HG03558 (cell line): Measurements from ENCODE around the gene ZNF26.
"Not testable (repeated sequence)": the region's sequence is repeated elsewhere in the genome, so short reads cannot be mapped to it uniquely, and the experiment has no call there.

Source experiments
- ATAC-seq: cut with Tn5 transposase; IDR thresholded peaks from one replicate; pipeline ENCODE4 v1.9.1; 2021; ENCODE audit warnings: moderate number of reproducible peaks; ENCODE audit not compliant: unreplicated experiment; ENCODE audit errors: extremely low read depth

ZNF26 gene

DNA sequence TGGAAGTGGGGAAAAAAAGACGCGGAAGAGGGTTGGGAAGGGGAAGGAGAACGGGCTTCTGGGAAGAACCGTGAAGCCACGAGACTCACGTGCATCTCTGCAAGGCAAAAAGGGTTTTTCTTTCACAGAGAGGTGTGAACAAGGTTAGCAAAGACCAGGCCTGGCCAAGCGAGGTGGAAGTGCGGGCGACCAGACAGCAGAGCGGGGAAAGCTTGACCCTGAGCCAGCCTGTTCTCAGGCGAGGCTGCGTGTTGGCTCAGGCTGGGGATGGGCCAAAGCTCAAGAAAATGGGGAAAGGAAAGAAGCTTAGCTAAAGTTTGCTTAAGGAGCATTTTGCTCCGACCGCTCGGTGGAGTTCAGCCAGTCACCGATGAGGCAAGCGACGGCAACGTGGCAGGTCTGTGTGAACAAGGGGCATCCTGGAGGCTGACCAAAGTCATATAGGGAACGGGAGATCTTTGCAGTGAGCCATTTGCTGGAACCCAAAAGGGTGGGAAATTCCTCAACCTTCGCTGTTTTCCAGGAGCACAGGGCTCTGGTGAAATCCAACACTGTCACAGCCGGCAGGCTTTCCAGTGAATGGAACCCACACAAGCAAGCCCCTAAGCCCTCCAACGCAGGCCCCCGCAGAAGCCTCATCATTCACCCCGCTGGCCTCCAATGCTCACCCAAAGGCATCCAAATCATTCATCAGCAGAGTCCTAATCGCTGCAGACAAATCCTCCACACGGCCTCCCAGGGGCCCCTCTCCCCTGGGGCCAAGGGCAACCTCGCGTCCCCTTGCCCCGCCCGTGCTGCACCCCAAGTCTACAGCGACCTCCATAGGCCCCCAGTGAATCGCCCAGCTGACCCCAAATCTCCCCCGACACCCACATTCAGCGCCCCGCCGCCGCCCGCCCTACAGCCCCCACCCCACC, 30.8 kb upstream of the ZNF26 start:
- ATAC-seq, result peak; percentile 11

- ATAC-seq, result peak; percentile 87
Observed at GRCh38 chr12:132956011-132956788, 30.0 kb upstream of the ZNF26 start, which contains the start of gene ZNF605. TSS of gene ZNF605 (minus strand) at chr12:132956306. CDS start at chr12:132945635, 10,671 bp downstream.

GRCh38 chr12:132961790-132962189, 24.4 kb upstream of the ZNF26 start:
- ATAC-seq, result not testable (repeated sequence)

GRCh38 chr12:132963947-132964346, 22.2 kb upstream of the ZNF26 start:
- not testable (repeated sequence) for ATAC-seq

DNA sequence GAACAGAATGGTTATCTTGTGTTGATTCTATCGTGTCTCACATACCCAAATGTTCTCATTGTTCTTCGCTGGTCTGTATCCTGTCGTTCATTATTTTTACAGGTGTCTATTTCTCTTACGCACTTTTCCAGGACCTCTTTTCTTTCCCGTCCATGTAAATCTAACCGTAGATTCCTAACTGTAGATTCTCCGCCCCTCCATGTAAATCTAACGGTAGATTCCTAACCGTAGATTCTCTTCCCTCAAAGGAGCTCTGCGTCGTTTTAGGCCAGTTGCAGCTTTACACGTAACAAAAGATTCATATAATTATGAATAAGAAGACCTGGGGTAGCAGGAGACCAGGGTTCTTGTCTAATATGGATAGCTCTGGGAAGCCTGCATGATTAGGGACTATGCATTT, 20.4 kb upstream of the ZNF26 start:
- ATAC-seq, result no peak

GRCh38 chr12:132966676-132967415, 19.3 kb upstream of the ZNF26 start:
- ATAC-seq, result no peak

DNA sequence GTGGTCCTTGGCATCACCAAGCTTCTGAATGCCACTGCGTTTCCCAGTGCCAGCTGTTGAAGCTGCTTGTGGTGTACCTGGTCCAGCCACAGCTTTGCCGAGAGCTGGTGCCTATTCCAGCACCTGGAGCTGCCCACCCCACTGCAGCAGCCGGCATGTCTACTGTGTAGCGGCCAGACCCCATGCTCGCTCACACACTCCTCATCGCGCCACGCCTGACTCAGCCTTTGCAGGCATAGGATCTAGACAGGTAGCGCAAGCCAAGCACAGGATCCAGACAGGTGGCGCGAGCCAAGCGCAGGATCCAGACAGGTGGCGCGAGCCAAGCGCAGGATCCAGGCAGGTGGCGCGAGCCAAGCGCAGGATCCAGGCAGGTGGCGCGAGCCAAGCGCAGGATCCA, 18.4 kb upstream of the ZNF26 start:
- ATAC-seq, result no peak

DNA sequence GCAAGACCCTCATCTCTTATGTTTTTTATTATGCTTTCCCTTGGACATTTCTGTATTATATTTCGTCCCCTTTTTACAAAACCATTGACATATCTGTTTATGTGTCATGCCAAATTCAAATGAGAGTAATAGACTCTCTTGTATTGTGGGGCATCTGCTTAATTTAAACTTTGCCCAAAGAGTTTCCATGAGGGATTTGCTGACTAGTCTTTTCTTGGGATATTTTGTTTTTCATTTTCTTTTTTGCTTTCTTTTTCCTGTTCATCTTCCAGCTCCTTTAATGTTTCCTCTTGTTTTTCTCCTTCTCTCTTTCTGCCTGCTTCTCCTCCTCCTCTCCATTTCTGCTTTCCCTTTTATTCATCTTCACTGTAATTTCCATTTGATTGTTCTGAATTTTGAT, 13.8 kb upstream of the ZNF26 start:
- no peak for ATAC-seq

GRCh38 chr12:132976870-132977269, 9.3 kb upstream of the ZNF26 start:
- ATAC-seq, result not testable (repeated sequence)

- ATAC-seq, result no peak
Observed at GRCh38 chr12:132986885-132987225, 688 bp downstream of the ZNF26 start.

GRCh38 chr12:132998741-132999140, 12.6 kb downstream of the ZNF26 start:
- ATAC-seq, result no peak

GRCh38 chr12:133010657-133011297, 24.6 kb downstream of the ZNF26 start:
- ATAC-seq, result no peak

DNA sequence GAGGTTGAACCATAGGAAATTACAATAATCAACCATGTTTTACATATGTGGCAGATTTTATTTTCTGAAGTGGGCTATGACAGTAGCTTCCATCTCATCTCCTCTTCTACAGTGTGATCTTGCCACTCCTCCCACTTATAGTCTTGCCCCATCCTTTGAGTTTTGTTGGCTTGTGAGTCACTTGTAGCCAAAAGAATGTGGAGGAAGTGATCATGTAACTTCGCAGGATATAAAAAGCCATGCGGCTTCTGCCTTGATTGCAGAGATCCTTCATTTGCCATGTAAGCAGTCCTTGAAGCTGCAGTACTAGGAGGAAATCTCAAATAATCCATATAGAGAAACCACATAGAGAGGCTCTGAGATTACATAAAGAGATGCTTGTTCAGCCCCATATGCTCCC, 37.4 kb downstream of the ZNF26 start:
- no peak for ATAC-seq

GRCh38 chr12:133026996-133027395, 40.8 kb downstream of the ZNF26 start:
- ATAC-seq, result no peak

DNA sequence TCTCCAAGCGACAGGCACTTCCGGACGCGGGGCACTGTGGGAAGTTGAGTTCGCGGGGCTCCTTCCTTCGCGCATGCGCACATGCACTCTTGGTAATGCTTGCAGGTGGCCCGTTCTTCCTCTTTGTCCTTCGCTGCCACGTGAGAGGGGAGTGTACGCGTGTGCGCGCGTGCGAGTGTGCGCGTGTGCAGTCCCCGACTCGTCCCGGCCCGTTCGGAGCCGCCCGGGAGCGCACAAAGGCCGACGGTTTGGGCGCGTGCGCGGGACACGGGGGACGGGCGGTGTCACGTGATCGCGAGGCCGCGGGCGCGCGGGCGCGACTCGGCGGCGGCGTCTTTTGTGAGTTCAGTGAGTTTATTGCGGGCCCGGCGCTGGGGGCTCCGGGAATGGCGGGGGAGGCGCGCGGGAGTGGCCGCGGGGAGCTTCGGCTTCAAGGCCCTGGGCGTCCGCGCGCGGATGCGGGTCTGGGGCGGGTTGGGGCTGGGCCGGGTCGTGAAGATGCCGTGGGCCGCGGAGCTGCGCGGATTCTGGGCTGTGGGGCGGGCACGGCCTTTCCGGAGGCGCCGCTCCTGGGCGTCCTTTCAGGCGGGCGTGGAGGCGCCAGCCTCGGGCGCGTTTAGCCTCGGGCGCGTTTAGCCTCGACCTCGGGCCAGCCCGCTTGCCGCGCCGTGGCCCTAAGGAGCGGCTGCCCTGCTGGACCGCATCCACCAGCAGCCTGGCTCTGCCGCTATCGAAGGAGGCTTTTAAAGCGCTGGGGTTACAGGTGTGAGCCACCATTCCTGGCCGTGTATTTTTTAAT, 51.2 kb downstream of the ZNF26 start, which contains the start of gene ZNF84:
Gene ZNF84 (plus strand): TSS at position 303 of the 799 bp plus-strand sequence. CDS start 3,959 bp downstream, outside the sequence.
- ATAC-seq, result peak; percentile 77

GRCh38 chr12:133038118-133038709, 52.0 kb downstream of the ZNF26 start:
- no peak for ATAC-seq

- ATAC-seq, result no peak
Observed at GRCh38 chr12:133046698-133047097, 60.5 kb downstream of the ZNF26 start.

DNA sequence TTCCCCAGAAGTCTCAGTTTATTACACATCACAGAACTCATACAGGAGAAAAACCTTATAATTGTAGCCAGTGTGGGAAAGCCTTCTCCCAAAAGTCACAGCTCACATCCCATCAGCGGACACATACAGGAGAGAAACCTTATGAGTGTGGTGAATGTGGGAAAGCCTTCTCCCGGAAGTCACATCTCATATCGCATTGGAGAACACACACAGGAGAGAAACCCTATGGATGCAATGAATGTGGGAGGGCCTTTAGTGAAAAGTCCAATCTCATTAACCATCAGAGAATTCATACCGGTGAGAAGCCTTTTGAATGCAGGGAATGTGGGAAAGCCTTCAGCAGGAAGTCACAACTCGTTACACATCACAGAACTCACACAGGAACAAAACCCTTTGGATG, 71.3 kb downstream of the ZNF26 start:
- ATAC-seq, result no peak
